Esophagus squamous epithelium (tissue), 4 donors: ENCODE data around the gene DCLK3.

Experiments used
- CTCF ChIP-seq, 6 experiments: fragments of 450-650 bp in 4 of 6; fragments of 200-600 bp in 2 of 6; sonication (generic) in 2 of 6; IDR thresholded peaks; one replicate each; pipeline ENCODE4 v1.5.1; 2016 to 2019; ENCODE audit warnings: antibody characterized with exemption in 6 of 6, mild to moderate bottlenecking in 4 of 6, moderate library complexity in 4 of 6
- POLR2A ChIP-seq, 4 donors: fragments of 450-650 bp; IDR thresholded peaks; one replicate each; pipeline ENCODE4 v1.6.1; 2017; ENCODE audit warnings: antibody characterized with exemption in 4 of 4, mild to moderate bottlenecking in 4 of 4, moderate library complexity in 3 of 4

- no peak for TF ChIP-seq CTCF (IDR thresholded peaks at IDR 0.05)
- TF ChIP-seq POLR2A (IDR thresholded peaks at IDR 0.05): no peak
These were observed 98.2 kb downstream of the DCLK3 start for GRCh38 chr3:36666166-36666565.
